Embryonic facial prominence (tissue), 1 donor: ENCODE measurements around the gene PTPRG.

ENCODE experiments used
- DNase-seq: peaks from one replicate; pipeline ENCODE4 v3.0.0-alpha.2; 2016; ENCODE audit errors: extremely low spot score

Gene PTPRG

GRCh38 chr3:62265528-62265927 lies 704.2 kb downstream of the PTPRG start:
- no peak for DNase-seq

- DNase-seq, result no peak
Observed at GRCh38 chr3:62266668-62267283, 705.4 kb downstream of the PTPRG start.

- DNase-seq, result no peak
Observed at GRCh38 chr3:62276658-62277180, 715.3 kb downstream of the PTPRG start.

GRCh38 chr3:62277450-62277849 lies 716.1 kb downstream of the PTPRG start:
- DNase-seq, result no peak

GRCh38 chr3:62277986-62278385 lies 716.6 kb downstream of the PTPRG start:
- DNase-seq, result no peak

GRCh38 chr3:62281726-62282125 lies 720.4 kb downstream of the PTPRG start:
- no peak for DNase-seq

- DNase-seq, result no peak
Observed at GRCh38 chr3:62284442-62284841, 723.1 kb downstream of the PTPRG start.

- DNase-seq, result no peak
Observed at GRCh38 chr3:62287392-62287927, 726.1 kb downstream of the PTPRG start.

- no peak for DNase-seq
Observed at GRCh38 chr3:62289922-62290321, 728.6 kb downstream of the PTPRG start.

- DNase-seq, result no peak
Observed at GRCh38 chr3:62293051-62293780, 731.8 kb downstream of the PTPRG start.

GRCh38 chr3:62295571-62295970 lies 734.2 kb downstream of the PTPRG start:
- no peak for DNase-seq

- no peak for DNase-seq
Observed at GRCh38 chr3:62300617-62301016, 739.2 kb downstream of the PTPRG start.

- no peak for DNase-seq
Observed at GRCh38 chr3:62312201-62312600, 750.8 kb downstream of the PTPRG start.

- DNase-seq, result no peak
Observed at GRCh38 chr3:62316525-62316924, 755.2 kb downstream of the PTPRG start.

GRCh38 chr3:62318365-62318751 lies 757.0 kb downstream of the PTPRG start:
- peak; percentile 14 for DNase-seq

GRCh38 chr3:62318752-62319569 lies 757.6 kb downstream of the PTPRG start:
- DNase-seq, result peak; percentile 85

GRCh38 chr3:62319570-62320243 lies 758.3 kb downstream of the PTPRG start:
- no peak for DNase-seq

- DNase-seq, result no peak
Observed at GRCh38 chr3:62323241-62323640, 761.9 kb downstream of the PTPRG start.

- DNase-seq, result no peak
Observed at GRCh38 chr3:62325896-62326295, 764.5 kb downstream of the PTPRG start.

- no peak for DNase-seq
Observed at GRCh38 chr3:62329971-62330370, 768.6 kb downstream of the PTPRG start.

- no peak for DNase-seq
Observed at GRCh38 chr3:62332017-62332416, 770.6 kb downstream of the PTPRG start.

GRCh38 chr3:62332835-62333244 lies 771.5 kb downstream of the PTPRG start:
- DNase-seq, result no peak
